ENCODE data around the gene SNRPD3.

GRCh38 chr22:24513378-24514240 lies 42.2 kb upstream of the SNRPD3 start:
- TF ChIP-seq CTCF (IDR thresholded peaks at IDR 0.05), result no peak
- TF ChIP-seq POLR2AphosphoS5 (IDR thresholded peaks at IDR 0.05), result no peak
- no peak for TF ChIP-seq EP300 (IDR thresholded peaks at IDR 0.05)
